ENCODE results near the gene APCDD1L. TPM values are rescaled to one million over a fixed set of nuclear protein-coding genes. Genes with fewer than 3 reads are reported as not detected.
"Not testable (repeated sequence)": the region's sequence is repeated elsewhere in the genome, so short reads cannot be mapped to it uniquely, and the experiment has no call there.

Gene APCDD1L
- total RNA-seq, 2 donors from 2014 or later = 0.40 to 0.50 TPM

DNA sequence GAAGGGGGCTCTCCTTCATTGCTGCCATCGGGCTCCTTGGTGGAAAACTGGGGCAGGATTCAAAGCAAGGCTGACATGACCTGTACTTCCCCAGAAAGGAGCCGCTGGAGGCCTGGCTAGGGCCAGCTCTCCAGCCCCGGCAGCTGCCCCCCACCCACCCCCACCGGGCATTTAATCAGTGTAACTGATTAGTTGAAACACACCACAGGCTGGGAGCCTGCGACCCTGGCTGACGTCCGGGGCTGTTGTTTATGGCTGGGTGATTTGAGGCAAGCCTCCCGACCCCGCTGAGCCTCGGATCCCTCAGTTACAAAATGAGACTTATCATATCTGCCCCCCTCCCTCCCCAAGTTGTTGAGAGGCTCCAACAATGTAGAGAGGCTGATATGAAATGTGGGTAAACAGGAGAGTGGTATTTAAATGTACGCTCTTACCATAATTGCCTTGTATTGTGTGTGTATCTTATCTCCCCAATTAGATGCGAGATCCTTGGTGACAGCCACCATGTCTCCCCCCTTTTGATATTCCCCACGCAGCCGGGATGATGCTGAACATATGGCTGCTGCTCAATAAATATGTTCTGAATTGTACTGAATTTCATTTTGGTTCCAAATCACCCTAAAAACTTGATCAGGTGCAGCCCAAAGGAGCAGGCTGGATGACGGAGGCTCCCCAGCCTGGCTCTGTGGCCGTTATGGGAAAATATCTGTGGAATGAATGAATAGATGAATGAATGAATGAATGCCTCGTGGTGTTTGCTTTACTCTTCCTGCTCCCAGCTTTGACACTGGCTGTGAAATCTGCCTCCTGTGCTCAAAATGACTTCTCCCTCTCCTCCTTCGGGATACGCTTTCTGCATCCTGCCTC, 31.8 kb upstream of the APCDD1L start:
- no peak for DNase-seq
- no peak for ATAC-seq
- intact Hi-C loops (cut with DNase I, micrococcal nuclease) = no loop called here

DNA sequence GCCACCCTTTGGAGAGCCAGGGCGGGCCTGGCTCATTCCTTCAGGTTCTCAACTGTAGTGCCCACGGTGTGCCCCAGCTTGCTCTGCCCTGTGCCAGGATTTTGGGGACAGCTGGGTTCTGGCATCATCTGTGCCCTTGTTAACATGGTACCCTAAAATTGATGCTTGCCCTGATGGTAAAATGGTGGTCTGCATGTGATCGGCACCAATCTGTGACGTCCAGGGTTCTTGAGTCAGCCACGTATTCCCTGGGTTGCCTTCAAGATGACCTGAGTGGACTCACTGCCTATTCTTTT, 31.2 kb upstream of the APCDD1L start:
- no peak for DNase-seq
- intact Hi-C loops (cut with DNase I, micrococcal nuclease) = no loop called here
- ATAC-seq = no peak

DNA sequence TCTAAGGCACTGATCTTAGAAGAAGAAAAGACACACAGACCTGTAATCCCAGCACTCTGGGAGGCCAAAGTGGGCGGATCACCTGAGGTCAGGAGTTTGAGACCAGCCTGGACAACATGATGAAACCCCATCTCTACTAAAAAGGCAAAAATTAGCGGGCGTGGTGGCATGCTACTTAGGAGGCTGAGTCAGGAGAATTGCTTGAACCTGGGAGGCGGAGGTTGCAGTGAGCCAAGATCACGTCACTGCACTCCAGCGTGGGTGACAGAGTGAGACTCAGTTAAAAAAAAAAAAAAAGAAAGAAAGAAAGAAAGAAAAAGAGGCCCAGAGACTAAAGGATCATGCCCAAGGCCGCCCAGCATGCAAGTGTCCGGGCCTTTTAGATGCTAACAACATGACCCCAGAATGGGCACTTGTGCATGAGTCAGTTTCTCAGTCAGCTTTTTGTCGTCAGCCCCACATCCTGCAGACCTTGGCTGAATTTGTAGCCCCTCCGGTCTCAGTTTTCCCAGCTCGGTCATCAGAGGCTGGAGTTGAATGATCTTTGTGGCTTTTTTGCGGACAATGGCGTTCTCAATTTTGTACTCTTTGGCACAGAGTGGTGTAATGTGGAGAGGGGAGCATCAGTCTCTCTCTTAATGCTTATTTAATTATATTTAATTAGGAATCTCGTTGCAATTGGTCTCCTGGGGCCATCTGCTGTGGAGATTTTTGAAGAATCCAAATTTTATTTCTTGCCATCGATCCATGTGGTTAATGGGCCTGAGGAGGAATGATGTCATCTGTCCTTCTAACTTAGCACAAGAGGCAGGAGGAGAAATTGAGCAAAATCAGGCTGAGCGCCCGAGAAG, 30.6 kb upstream of the APCDD1L start:
- ATAC-seq = no peak
- DNase-seq = no peak
- intact Hi-C loops (cut with DNase I, micrococcal nuclease) = no loop called here

DNA sequence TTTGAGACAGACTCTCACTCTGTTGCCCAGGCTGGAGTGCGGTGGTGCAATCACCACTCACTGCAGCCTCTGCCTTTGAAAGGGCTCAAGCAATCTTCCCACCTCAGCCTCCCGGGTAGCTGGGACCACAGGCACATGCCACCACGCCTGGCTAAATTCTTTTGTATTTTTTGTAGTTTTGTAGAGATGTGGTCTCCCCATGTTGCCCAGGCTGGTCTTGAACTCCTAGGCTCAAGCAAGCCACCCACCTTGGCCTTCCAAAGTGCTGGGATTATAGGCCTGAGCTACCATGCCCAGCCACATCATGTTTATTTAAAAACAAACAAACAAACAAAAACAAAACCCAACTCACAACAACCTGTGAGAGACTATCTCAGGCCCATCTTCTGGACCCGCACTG, 29.7 kb upstream of the APCDD1L start:
- DNase-seq (no peak), ATAC-seq (no peak)
- intact Hi-C loops (cut with DNase I, micrococcal nuclease) = no loop called here

DNA sequence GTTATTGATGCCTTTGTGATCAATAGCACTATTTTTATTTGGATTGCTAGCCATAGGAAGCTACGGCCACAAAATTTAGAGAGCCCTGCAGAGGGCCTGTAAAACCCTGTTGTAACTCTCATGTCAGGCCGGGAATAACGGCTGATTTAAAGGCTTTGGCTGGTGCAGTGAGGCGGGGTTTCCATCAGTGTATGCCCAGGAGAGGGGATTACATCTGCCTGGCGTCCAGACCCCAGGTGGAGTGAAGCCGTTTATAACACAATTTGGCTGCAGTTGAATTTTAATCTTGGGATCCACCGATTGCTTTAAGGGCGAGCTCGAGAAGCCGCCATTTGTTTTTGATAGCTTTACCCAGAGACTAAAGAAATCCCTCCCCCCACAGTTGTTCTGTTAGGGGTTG, 29.1 kb upstream of the APCDD1L start:
- intact Hi-C loops (cut with DNase I, micrococcal nuclease) = no loop called here
- DNase-seq (no peak), ATAC-seq (no peak)

DNA sequence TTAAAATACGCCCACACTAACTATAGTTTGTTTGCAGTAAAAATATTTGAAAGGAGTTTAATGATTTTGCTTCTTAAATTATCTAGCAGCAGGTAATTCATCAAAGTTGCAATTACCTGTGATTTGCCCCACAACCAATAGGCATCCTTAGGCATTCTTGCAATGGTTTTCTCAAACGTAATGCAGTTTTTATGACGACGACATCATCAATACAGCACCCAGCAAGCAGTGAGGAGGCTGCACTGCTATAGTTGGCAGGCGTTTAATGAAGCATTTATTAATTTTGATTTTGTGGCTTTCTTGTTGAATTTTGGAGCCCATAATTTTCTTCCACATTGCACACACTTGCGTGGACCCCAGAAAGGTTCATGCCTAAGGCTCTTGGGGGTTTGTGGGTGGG, 28.1 kb upstream of the APCDD1L start:
- intact Hi-C loops (cut with DNase I, micrococcal nuclease) = no loop called here
- ATAC-seq (no peak), DNase-seq (no peak)

DNA sequence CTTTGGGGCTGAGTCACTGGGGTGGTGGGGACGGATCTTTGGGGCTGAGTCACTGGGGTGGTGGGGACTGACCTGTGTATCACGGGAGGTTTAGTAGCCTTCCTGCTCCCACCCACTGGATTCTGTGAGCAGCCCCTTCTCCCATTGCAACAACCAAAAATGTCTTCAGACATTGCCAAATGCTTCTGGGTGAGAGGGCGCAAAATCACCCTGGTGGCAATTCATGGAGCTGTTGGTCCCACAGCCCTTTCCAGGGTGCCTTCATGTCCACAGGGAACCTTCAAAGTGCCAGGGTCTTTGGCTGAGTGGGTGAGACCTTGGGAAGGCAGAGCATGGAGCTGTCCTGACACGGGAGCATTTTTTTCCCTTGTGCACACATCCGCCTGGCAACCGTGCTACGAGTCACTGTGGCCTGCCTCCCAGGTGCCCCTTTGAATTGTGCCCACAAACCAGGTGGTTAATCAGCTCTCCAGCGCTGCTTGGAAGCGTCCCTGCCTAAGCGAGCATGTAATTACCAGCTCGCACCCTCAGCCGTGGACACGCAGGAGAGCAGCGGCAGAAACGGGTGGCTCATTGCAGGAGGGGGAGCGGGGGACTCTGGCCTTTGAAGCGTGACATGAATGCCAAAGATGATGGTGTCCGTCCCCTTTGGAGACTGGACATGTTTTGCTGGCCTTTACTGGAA, 27.4 kb upstream of the APCDD1L start:
- intact Hi-C loops (cut with DNase I, micrococcal nuclease) = no loop called here
- no peak for ATAC-seq
- no peak for DNase-seq

DNA sequence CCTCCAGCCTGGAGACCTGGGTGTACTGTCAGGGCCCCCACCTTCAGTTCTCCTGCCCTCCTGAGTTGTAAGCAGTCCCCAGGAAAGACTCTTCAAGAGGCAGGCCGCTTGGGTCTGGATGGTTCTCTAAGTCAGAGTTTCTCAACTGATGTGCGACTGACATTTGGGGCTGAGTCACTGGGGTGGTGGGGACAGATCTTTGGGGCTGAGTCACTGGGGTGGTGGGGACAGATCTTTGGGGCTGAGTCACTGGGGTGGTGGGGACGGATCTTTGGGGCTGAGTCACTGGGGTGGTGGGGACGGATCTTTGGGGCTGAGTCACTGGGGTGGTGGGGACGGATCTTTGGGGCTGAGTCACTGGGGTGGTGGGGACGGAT, 26.8 kb upstream of the APCDD1L start:
- ATAC-seq; DNase-seq; intact Hi-C loops (cut with DNase I, micrococcal nuclease): not testable (repeated sequence)

DNA sequence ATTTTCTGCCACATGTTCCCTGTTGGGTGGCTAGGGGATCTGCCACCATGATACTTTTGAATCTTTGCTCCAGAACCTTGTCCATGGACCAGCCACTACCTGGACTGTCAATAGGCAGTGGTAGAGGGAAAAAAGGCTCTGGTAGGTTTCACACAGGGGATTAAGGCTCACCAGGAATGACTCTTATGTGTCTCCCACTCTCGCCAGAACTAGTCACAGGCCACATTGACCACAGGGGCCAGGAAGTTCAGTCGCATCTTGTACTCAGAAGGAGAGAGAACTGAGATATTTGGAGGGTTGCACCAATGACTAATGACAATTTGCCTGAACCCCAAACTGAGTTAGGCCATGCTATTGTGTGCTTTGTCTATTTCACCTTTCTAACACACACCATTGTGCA, 23.6 kb upstream of the APCDD1L start:
- ATAC-seq = no peak
- no peak for DNase-seq
- intact Hi-C loops (cut with DNase I, micrococcal nuclease) = no loop called here

DNA sequence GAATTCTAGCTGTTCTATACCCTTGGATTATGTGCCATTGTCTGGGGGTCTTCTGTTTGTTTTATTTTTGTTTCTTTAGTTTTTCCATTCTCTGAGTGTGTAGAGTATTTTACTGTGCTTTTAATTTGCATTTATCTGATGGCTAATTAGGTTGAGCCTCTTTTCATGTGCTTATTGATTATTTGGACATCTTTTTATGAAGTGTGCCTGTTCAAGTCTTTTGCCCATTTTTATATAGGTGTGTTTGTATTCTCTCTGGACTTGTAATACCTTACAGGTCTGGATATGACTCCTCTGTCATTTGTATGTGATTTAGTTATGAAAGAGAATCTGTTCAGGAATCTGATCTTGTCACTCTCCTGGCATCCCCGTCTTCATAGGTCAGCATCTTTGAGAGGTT, 22.6 kb upstream of the APCDD1L start:
- intact Hi-C loops (cut with DNase I, micrococcal nuclease) = no loop called here
- ATAC-seq = no peak

DNA sequence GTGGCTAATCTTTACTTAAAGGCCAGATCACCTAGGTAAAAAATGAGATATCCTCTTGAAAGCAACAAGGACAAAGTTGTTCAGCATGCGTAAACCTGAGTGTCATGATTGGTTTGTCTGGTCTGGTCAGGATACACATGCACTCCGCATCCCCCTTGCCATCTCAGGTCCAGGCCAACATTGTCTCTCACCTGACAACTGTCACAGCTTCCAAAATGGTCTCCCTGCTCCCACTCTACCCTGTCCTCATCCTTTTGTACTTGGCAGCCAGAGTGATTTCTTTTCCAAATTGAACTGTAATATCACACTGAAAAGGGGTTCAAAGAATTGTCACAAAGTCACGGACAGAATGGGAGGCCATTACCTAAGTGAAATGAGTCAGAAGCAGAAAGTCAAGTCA, 21.1 kb upstream of the APCDD1L start:
- DNase-seq (no peak), ATAC-seq (no peak)
- intact Hi-C loops (cut with DNase I, micrococcal nuclease) = no loop called here

More for the DNA sequence above, 22.6 kb upstream of the APCDD1L start:
- no peak for DNase-seq

DNA sequence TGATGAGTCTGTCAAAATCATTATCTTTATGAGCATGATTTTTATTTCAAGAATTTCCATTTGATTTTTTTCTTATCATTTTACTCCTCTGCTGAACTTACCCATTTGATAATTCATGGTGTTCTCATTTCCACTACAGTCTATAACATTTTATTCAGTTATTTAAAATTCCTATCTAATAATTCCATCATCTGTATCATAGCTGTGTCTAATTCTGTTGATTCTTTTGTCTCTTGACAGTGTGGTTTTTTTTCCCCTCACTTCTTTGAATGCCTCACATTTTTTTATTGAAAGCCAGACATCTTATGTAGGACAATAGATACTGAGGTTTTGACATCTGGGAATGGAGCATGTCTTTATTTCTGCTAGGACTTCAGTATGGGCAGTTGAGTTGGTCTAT, 16.5 kb upstream of the APCDD1L start:
- no peak for DNase-seq
- ATAC-seq = no peak
- intact Hi-C loops (cut with DNase I, micrococcal nuclease) = no loop called here

DNA sequence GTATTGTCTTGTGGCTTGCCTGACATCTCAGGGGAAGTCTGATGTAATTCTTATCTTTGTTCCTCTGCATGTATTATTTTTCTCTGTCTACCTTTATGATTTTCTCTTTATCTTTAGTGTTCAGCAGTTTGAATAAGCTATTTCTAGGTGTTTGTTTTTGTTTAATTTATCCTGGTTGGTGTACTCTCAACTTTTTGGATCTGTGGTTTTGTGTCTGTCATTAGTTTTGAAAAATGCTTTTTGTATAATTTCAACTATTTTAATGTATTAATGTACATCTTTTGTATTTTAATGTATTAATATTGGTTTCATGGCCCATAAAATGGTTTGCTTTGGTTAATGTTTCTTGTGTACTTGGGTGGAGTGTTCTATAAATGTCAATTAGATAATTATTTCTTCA, 15.9 kb upstream of the APCDD1L start:
- ATAC-seq = no peak
- intact Hi-C loops (cut with DNase I, micrococcal nuclease) = no loop called here
- no peak for DNase-seq

DNA sequence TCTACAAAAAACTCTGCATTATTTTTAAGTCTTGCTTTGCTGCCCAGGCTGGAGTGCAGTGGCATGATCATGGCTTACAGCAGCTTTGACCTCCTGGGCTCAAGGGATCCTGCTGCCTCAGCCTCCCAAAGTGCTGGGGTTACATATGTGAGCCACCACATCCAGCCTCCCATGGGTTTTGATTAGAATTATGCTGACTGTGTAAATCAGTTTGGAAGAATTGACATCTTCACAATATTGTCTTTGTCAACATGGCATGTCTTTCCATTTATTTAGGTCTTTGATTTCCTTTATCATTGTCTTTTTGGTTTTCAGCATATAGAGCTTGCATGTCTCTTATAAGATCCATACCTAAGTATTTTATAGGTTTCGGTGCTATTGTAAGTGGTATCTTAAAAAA, 13.2 kb upstream of the APCDD1L start:
- DNase-seq = no peak
- ATAC-seq = no peak
- intact Hi-C loops (cut with DNase I, micrococcal nuclease) = no loop called here

DNA sequence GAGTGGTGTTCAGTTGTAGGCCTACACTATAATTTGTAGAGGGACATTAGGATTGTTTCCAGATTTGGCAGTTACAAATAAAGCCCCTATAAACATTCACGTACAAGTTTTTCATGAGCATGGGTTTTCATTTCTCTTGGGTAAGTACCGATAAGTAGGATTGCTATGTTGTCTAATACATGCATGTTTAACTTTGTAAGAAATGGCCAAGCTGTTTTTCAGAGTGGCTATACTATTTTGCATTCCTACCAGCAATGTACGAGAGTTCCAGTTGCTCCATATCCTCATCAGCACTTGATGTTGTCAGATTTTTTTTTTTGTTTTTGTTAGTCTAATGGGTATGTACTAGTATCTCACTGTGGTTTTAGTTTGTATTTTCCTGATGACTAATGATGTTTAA, 11.2 kb upstream of the APCDD1L start:
- no peak for DNase-seq
- no peak for ATAC-seq
- intact Hi-C loops (cut with DNase I, micrococcal nuclease) = no loop called here

DNA sequence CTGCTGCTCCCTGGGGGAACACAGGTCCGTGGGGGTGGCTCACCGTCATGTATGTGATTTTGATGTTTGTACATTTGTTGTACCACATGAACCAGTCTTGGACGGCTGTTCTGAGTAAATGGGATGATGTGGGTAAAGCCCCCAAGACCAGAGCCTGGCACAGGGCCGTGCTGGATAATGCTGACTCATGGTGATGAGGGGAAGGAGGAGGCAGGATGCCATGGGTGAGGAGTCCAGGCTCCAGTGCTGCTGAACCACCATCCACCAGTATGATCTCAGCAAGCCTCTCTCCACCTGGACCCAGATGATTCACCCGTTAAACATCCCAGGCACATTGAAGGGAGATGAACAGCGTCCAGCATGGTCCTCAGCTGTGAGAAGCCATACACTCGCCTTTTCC, 9.6 kb upstream of the APCDD1L start:
- ATAC-seq = no peak
- no peak for DNase-seq
- intact Hi-C loops (cut with DNase I, micrococcal nuclease) = no loop called here

DNA sequence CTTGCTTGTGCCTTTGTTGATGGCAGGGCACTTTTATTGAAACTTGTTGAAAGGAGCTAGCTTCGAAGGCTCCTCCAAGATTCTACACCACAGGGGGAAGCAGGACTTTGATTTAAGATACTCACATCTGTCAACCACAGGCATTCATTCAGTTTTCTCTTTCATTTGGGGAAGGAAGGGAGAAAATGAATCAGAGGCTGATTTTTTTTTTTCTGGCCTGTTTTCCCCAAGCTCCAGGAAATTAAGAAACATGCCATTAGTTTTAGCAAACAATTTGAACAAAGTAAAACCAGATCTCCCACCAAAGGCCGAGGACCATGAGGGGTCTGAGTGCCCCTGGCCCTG, 8.7 kb upstream of the APCDD1L start:
- ATAC-seq (no peak), DNase-seq (no peak)
- intact Hi-C loops (cut with DNase I, micrococcal nuclease) = no loop called here

DNA sequence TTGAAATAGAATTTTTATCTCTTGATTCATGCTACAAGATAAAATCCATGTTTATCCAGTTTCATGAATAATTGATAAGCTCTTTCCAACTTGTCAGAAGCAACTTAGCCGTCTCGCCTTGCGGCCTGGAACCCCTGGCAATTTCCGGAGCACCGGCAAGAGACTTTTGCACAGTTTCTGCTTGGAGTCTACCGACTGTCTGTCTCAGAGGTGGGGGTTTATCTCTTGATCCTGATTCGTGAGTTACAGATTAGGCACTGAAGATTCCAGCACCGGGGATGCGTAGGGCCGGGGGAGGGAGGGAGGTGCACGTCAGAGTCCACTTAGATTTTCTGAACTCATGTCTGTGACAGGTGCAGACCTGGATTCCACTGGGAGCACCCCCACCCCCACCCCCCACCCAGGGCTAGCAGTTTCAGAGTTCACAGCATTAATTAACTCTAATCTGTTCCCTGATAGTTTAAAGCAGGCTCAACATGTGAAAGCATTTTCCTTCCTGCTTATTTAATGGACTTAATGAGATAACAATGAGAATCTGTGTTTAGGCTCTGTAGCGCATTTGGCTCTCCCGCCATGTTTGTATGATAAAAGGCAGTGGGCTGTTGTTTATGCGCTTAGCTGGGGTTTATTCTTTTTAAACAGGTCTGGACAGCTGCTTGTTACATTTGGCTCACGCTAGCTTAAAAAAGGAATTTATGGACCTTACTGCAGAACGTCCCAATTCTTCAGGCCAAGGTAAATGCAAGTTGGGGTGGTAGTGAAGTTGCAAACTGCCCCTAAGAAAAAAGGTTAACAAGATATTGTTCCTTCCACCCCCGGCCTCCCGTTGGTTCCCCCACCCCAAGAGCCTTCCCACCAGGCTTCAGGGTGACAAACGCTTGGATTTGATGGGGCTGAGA, 8.1 kb upstream of the APCDD1L start:
- ATAC-seq (no peak), DNase-seq (no peak)
- intact Hi-C loops (cut with DNase I, micrococcal nuclease) = no loop called here

DNA sequence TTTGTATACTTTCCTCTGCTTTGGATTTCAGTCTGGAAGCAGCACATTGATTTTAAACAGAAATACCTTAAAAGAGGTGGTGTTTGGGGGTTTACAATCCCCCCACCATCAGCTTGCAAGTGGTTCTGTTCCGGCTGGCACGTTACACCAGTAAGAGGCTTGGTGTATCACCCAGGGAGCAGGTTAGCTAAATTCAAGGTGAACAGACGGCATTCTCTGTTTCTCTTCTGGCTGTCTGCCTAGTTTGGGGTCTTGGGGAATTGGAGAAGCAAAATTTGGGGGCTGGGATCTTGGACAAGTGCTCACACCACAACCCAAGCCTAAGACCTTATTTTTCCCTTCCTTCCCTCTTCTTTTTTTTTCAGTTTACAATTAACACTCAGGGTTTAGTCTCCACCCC, 7.5 kb upstream of the APCDD1L start:
- intact Hi-C loops (cut with DNase I, micrococcal nuclease) = no loop called here
- no peak for ATAC-seq

More for the DNA sequence above, 7.5 kb upstream of the APCDD1L start:
- no peak for DNase-seq

Data from left colon (tissue), 2 donors.